ENCODE results near the gene PASK.
"Not testable (repeated sequence)": the region's sequence is repeated elsewhere in the genome, so short reads cannot be mapped to it uniquely, and the experiment has no call there.

Gene PASK

GRCh38 chr2:241102239-241102803 lies 47.0 kb downstream of the PASK start, which contains the start of gene MTERF4:
TSS of gene MTERF4 (minus strand) at chr2:241102287. CDS start at chr2:241102273, 14 bp downstream.
- DNase-seq: peak; percentile 69

GRCh38 chr2:241099246-241099645 lies 50.0 kb downstream of the PASK start:
- DNase-seq: no peak

GRCh38 chr2:241096979-241097378 lies 52.3 kb downstream of the PASK start:
- no peak for DNase-seq

GRCh38 chr2:241095594-241096290 lies 53.5 kb downstream of the PASK start:
- DNase-seq: no peak

- no peak for DNase-seq
Observed at GRCh38 chr2:241094924-241095420, 54.3 kb downstream of the PASK start.

GRCh38 chr2:241094172-241094571 lies 55.1 kb downstream of the PASK start:
- DNase-seq: no peak

- DNase-seq: not testable (repeated sequence)
Observed at GRCh38 chr2:241093133-241093781, 56.0 kb downstream of the PASK start.

GRCh38 chr2:241092677-241093076 lies 56.6 kb downstream of the PASK start:
- no peak for DNase-seq

- no peak for DNase-seq
Observed at GRCh38 chr2:241091734-241092445, 57.4 kb downstream of the PASK start.

GRCh38 chr2:241091201-241091600 lies 58.1 kb downstream of the PASK start:
- DNase-seq: no peak

- no peak for DNase-seq
Observed at GRCh38 chr2:241088791-241089732, 60.2 kb downstream of the PASK start.

GRCh38 chr2:241088376-241088775 lies 60.9 kb downstream of the PASK start:
- no peak for DNase-seq

- no peak for DNase-seq
Observed at GRCh38 chr2:241087420-241088268, 61.6 kb downstream of the PASK start.

- DNase-seq: no peak
Observed at GRCh38 chr2:241084856-241085444, 64.3 kb downstream of the PASK start.

GRCh38 chr2:241083091-241083415 lies 66.2 kb downstream of the PASK start:
- no peak for DNase-seq

- DNase-seq: no peak
Observed at GRCh38 chr2:241082341-241083090, 66.8 kb downstream of the PASK start.

- DNase-seq: no peak
Observed at GRCh38 chr2:241081643-241082340, 67.5 kb downstream of the PASK start.

GRCh38 chr2:241081190-241081642 lies 68.1 kb downstream of the PASK start:
- no peak for DNase-seq

- no peak for DNase-seq
Observed at GRCh38 chr2:241080405-241081189, 68.7 kb downstream of the PASK start.

Data from amniotic stem cell (primary cell).